ENCODE results near the gene FMN1. TPM values are rescaled to one million over a fixed set of nuclear protein-coding genes. Genes with fewer than 3 reads are reported as not detected.

FMN1 gene
- total and polyA plus RNA-seq, 2 of the 8 experiments (the other 6 are each of a cell fraction or from before 2014, with no cell fraction given) = 0.27 to 3.7 TPM

GRCh38 chr15:32987067-32987466 lies 207.4 kb downstream of the FMN1 start:
- no peak overlapping the region for H3K4me2 ChIP-seq (ENCODE audit: insufficient read depth in 1 of 2, low read depth in 2 of 2, low read length in 2 of 2)
- H3K4ac ChIP-seq (replicated peaks; ENCODE audit: insufficient read length, low read depth, low read length) = no peak overlapping the region
- H2BK12ac ChIP-seq (ENCODE audit: low read depth, low read length) = no peak overlapping the region
- no peak overlapping the region for H3K9ac ChIP-seq (replicated peaks in 1 of 4; ENCODE audit: extremely low read depth in 1 of 4, low read depth in 3 of 4, low read length in 3 of 4)
- no peak overlapping the region for H2AFZ ChIP-seq (ENCODE audit: low read length)
- no peak overlapping the region for H3K18ac ChIP-seq (ENCODE audit: extremely low read depth, low read length)
- no peaks in the 10 kb centered on the region for H3K4me1 ChIP-seq (replicated peaks in 1 of 4; ENCODE audit: control insufficient read depth in 3 of 4, insufficient read depth in 4 of 4, low read length in 3 of 4)
- no peak overlapping the region for H3K4me3 ChIP-seq (ENCODE audit: extremely low read depth in 1 of 4, insufficient read depth in 2 of 4, low read depth in 3 of 4, low read length in 4 of 4)
- no peak overlapping the region for H3K23ac ChIP-seq (ENCODE audit: insufficient read length)
- no peaks in the 10 kb centered on the region for H3K23me2 ChIP-seq (ENCODE audit: low read depth, low read length)
- DNase-seq (ENCODE audit: low read depth in 1 of 2, low spot score in 2 of 2) = no peak
- H3K79me2 ChIP-seq (ENCODE audit: control insufficient read depth in 1 of 2, insufficient read depth in 2 of 2, low read length in 2 of 2) = no peaks in the 10 kb centered on the region
- H4K91ac ChIP-seq (replicated peaks; ENCODE audit: insufficient read length, low read length) = no peak overlapping the region
- WGBS, 2 experiments (ENCODE audit: extremely low coverage in 1 of 2, insufficient coverage in 1 of 2, insufficient read length in 1 of 2, insufficient replicate concordance in 2 of 2, low coverage in 1 of 2, low lambda C conversion rate in 2 of 2, missing lambda C conversion rate in 1 of 2) = 92% methylated on average over 4 of the region's 4 CpGs; no CpG with 5 or more reads in 1 of the 2 experiments
- H4K5ac ChIP-seq (ENCODE audit: insufficient read length, low read depth, low read length) = no peak overlapping the region
- no peak overlapping the region for H3K27ac ChIP-seq (ENCODE audit: low read depth, low read length)
- no peak overlapping the region for H2BK5ac ChIP-seq (ENCODE audit: low read depth, low read length)
- POLR2A ChIA-PET (ENCODE audit: partially characterized antibody) = no interaction called here
- no peak overlapping the region for H3K56ac ChIP-seq (replicated peaks; ENCODE audit: insufficient read length, low read depth, low read length)
- no peak overlapping the region for H4K8ac ChIP-seq (ENCODE audit: extremely low read depth, insufficient read depth, low read length)
- no peaks in the 10 kb centered on the region for H3K27me3 ChIP-seq (replicated peaks in 1 of 4; ENCODE audit: control insufficient read depth in 3 of 4, extremely low read depth in 1 of 4, insufficient read depth in 3 of 4, low read length in 3 of 4)
- no peak overlapping the region for H2AK5ac ChIP-seq (ENCODE audit: low read depth, low read length)
- no peaks in the 10 kb centered on the region for H3K79me1 ChIP-seq (ENCODE audit: low read depth, low read length)
- H3K14ac ChIP-seq (ENCODE audit: insufficient read length) = no peak overlapping the region
- no peak overlapping the region for H2BK20ac ChIP-seq (ENCODE audit: low read length)
- no peaks in the 10 kb centered on the region for H3K9me3 ChIP-seq (ENCODE audit: insufficient read depth in 2 of 2, low read depth in 1 of 2, low read length in 1 of 2)
- CTCF ChIA-PET (ENCODE audit: partially characterized antibody) = no interaction called here
- H2BK15ac ChIP-seq (ENCODE audit: low read length) = no peak overlapping the region
- H2BK120ac ChIP-seq (replicated peaks; ENCODE audit: low read depth, low read length) = no peak overlapping the region
- no peak for FAIRE-seq
- H4K20me1 ChIP-seq (replicated peaks in 1 of 2; ENCODE audit: control insufficient read depth in 1 of 2, insufficient read depth in 2 of 2, low read length in 2 of 2) = no peaks in the 10 kb centered on the region
- H3K36me3 ChIP-seq (ENCODE audit: control insufficient read depth in 2 of 4, insufficient read depth in 4 of 4, low read length in 3 of 4) = no peaks in the 10 kb centered on the region
- TF ChIP-seq SIX5 (IDR thresholded peaks at IDR 0.05; ENCODE audit: low read depth, low read length) (no peak), JUND (IDR thresholded peaks at IDR 0.05; ENCODE audit: low read length) (no peak), TEAD4 (IDR thresholded peaks at IDR 0.05; ENCODE audit: low read depth, low read length) (no peak), RAD21 (IDR thresholded peaks at IDR 0.05 in 1 of 2, conservative IDR thresholded peaks at IDR 0.05 in 1 of 2; ENCODE audit: low read depth in 2 of 2, low read length in 2 of 2) (no peak), E2F6 (IDR thresholded peaks at IDR 0.05) (no peak), EP300 (IDR thresholded peaks at IDR 0.05; ENCODE audit: borderline replicate concordance in 1 of 2, low read depth in 2 of 2, low read length in 2 of 2) (no peak), RXRA (IDR thresholded peaks at IDR 0.05; ENCODE audit: insufficient read depth, low read depth, low read length) (no peak), SP1 (IDR thresholded peaks at IDR 0.05; ENCODE audit: low read depth, low read length) (no peak), TBP (IDR thresholded peaks at IDR 0.05; ENCODE audit: low read depth, low read length) (no peak), CHD2 (IDR thresholded peaks at IDR 0.05; ENCODE audit: low read length) (no peak), HDAC6 (IDR thresholded peaks at IDR 0.05; ENCODE audit: low read depth, low read length) (no peak), CEBPB (IDR thresholded peaks at IDR 0.05; ENCODE audit: low read depth, low read length) (no peak), BACH1 (IDR thresholded peaks at IDR 0.05; ENCODE audit: low read length) (no peak), JUN (IDR thresholded peaks at IDR 0.05; ENCODE audit: low read depth, low read length) (no peak), NRF1 (IDR thresholded peaks at IDR 0.05; ENCODE audit: low read depth, low read length) (no peak), YY1 (IDR thresholded peaks at IDR 0.05; ENCODE audit: low read depth, low read length) (no peak)
